Keratinocyte (primary cell): ENCODE measurements around the gene SLC16A4. TPM values are rescaled to one million over a fixed set of nuclear protein-coding genes. Genes with fewer than 3 reads are reported as not detected.

Source experiments
- DNase-seq: peaks from one replicate; pipeline ENCODE4 v3.0.0-alpha.2; 2011; ENCODE audit warnings: low read depth, missing footprints, low spot score
- FAIRE-seq: peaks from 2 replicates; lab custom pipeline; 2011; peaks lifted over from hg19 to GRCh38; lab: Jason Lieb, UNC
- H2AFZ ChIP-seq: 2 replicates; pipeline ENCODE4 v1.6.0; 2012; ENCODE audit warnings: low read length, control low read depth, inconsistent platforms; ENCODE audit not compliant: control insufficient read depth
- H3K27ac ChIP-seq: 2 replicates; pipeline ENCODE4 v1.5.1; 2011; ENCODE audit warnings: low read length; ENCODE audit not compliant: control insufficient read depth, insufficient read depth
- H3K27me3 ChIP-seq: 3 replicates; pipeline ENCODE4 v1.6.0; 2011; ENCODE audit warnings: low read length; ENCODE audit not compliant: control insufficient read depth, insufficient read depth; ENCODE audit errors: extremely low read depth
- H3K36me3 ChIP-seq, 2 experiments: 2 replicates in 1 of 2; 3 replicates in 1 of 2; pipeline ENCODE4 v1.5.1; 2011; ENCODE audit warnings: low read length in 2 of 2, mild to moderate bottlenecking in 1 of 2; ENCODE audit not compliant: control insufficient read depth in 2 of 2, insufficient read depth in 2 of 2; ENCODE audit errors: extremely low read depth in 1 of 2
- H3K4me1 ChIP-seq: 3 replicates; pipeline ENCODE4 v1.5.1; 2011; ENCODE audit warnings: low read length; ENCODE audit not compliant: control insufficient read depth, insufficient read depth; ENCODE audit errors: extremely low read depth
- H3K4me2 ChIP-seq: 3 replicates; pipeline ENCODE4 v1.6.0; 2011; ENCODE audit warnings: low read depth, low read length; ENCODE audit not compliant: control insufficient read depth, insufficient read depth; ENCODE audit errors: extremely low read depth
- H3K4me3 ChIP-seq, 3 experiments: fragments of 200-600 bp in 1 of 3; sonication (generic) in 1 of 3; 2 replicates in 2 of 3; 3 replicates in 1 of 3; pipeline ENCODE4 v1.5.1; 2011 to 2016; ENCODE audit warnings: low read length in 3 of 3, mild to moderate bottlenecking in 3 of 3, control low read depth in 2 of 3, inconsistent platforms in 1 of 3, low read depth in 1 of 3, mixed read lengths in 1 of 3, mixed run types in 1 of 3, moderate library complexity in 1 of 3; ENCODE audit not compliant: control insufficient read depth in 2 of 3, insufficient read depth in 2 of 3; ENCODE audit errors: extremely low read depth in 1 of 3
- H3K79me2 ChIP-seq: 2 replicates; pipeline ENCODE4 v1.6.0; 2012; ENCODE audit warnings: low read length; ENCODE audit not compliant: control insufficient read depth, insufficient read depth
- H3K9ac ChIP-seq: 3 replicates; pipeline ENCODE4 v1.6.0; 2011; ENCODE audit warnings: low read length; ENCODE audit not compliant: control insufficient read depth, insufficient read depth; ENCODE audit errors: extremely low read depth
- H3K9me1 ChIP-seq: 3 replicates; pipeline ENCODE4 v1.6.0; 2011; ENCODE audit warnings: low read length; ENCODE audit not compliant: control insufficient read depth, insufficient read depth; ENCODE audit errors: extremely low read depth
- H3K9me3 ChIP-seq: 2 replicates; pipeline ENCODE4 v1.5.1; 2012; ENCODE audit warnings: low read depth, low read length; ENCODE audit not compliant: control insufficient read depth
- H4K20me1 ChIP-seq: 3 replicates; pipeline ENCODE4 v1.6.0; 2011; ENCODE audit warnings: low read length; ENCODE audit not compliant: control insufficient read depth, insufficient read depth; ENCODE audit errors: extremely low read depth
- EZH2 ChIP-seq: IDR thresholded peaks from one replicate; pipeline ENCODE4 v1.6.1; 2012; ENCODE audit warnings: inconsistent platforms, mild to moderate bottlenecking, low read length, moderate library complexity
- dilution Hi-C: fragments of 300-500 bp; cut with MboI; formaldehyde crosslinking; loops from one replicate; pipeline ENCODE4 v1.7.0; 2020; ENCODE audit warnings: low sequenced_read_pairs; ENCODE audit not compliant: extremely low pct_ligation_motif_present
- polyA plus RNA-seq, 5 experiments: library from polyadenylated mRNA; depleted of rRNA in 3 of 5; stranded (reverse) in 3 of 5; stranded (forward) in 1 of 5; unstranded in 1 of 5; fragments of >200 nt; gene quantifications; 1 replicate in 1 of 5; 2 replicates in 3 of 5; 3 replicates in 1 of 5; pipeline versions ENCODE4 v1.2.1 to v1.2.3, GENCODE V29; 2011 to 2012; ENCODE audit warnings: missing spikeins in 2 of 5, low read depth in 1 of 5, low replicate concordance in 1 of 5
- TF ChIP-seq, protein P1 (sequence below), 3 experiments: IDR thresholded peaks in 1 of 3; conservative IDR thresholded peaks in 1 of 3; optimal IDR thresholded peaks in 1 of 3; 2 replicates in 2 of 3; 3 replicates in 1 of 3; pipeline versions ENCODE3 to v1.5.1; 2011; ENCODE audit warnings: low read length in 3 of 3, mild to moderate bottlenecking in 3 of 3, moderate library complexity in 2 of 3, control low read depth in 1 of 3, inconsistent platforms in 1 of 3; ENCODE audit not compliant: insufficient read depth in 2 of 3; ENCODE audit errors: extremely low read depth in 1 of 3

SLC16A4 gene
- polyA plus RNA-seq, 1 donor (not counting 4 experiments of a cell fraction or from before 2014, with no cell fraction given), result 0.92 TPM

DNA sequence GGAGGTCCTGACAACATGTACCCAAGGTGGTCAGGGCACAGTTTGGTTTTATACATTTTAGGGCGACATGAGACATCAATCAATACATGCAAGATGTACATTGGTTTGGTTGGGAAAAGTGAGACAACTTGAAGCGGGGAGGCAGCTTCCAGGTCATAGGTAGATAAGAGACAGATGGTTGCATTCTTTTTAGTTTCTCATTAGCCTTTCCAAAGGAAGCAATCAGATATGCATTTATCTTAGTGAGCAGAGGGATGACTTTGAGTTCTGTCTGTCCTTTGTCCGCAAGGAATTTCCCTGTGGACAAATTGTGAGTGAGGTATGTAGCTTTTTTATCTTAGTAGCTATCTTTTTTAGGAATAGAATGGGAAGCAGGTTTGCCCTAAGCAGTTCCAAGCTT, 62.1 kb downstream of the SLC16A4 start:
- no peak for FAIRE-seq
- Histone ChIP-seq H3K4me2 (no peak overlapping the region), H3K27ac (no peak overlapping the region), H3K9me3 (no peaks in the 10 kb centered on the region), H4K20me1 (no peaks in the 10 kb centered on the region), H3K27me3 (no peaks in the 10 kb centered on the region), H3K4me3 (no peak overlapping the region), H3K4me1 (no peaks in the 10 kb centered on the region), H3K79me2 (no peaks in the 10 kb centered on the region), H3K9ac (no peak overlapping the region), H3K9me1 (no peaks in the 10 kb centered on the region), H2AFZ (no peak overlapping the region), H3K36me3 (no peaks in the 10 kb centered on the region)
- dilution Hi-C loops, result no loop called here
- no peak for DNase-seq
- TF ChIP-seq, protein P1, sequence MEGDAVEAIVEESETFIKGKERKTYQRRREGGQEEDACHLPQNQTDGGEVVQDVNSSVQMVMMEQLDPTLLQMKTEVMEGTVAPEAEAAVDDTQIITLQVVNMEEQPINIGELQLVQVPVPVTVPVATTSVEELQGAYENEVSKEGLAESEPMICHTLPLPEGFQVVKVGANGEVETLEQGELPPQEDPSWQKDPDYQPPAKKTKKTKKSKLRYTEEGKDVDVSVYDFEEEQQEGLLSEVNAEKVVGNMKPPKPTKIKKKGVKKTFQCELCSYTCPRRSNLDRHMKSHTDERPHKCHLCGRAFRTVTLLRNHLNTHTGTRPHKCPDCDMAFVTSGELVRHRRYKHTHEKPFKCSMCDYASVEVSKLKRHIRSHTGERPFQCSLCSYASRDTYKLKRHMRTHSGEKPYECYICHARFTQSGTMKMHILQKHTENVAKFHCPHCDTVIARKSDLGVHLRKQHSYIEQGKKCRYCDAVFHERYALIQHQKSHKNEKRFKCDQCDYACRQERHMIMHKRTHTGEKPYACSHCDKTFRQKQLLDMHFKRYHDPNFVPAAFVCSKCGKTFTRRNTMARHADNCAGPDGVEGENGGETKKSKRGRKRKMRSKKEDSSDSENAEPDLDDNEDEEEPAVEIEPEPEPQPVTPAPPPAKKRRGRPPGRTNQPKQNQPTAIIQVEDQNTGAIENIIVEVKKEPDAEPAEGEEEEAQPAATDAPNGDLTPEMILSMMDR (optimal IDR thresholded peaks at IDR 0.05 in 1 of 3, IDR thresholded peaks at IDR 0.05 in 1 of 3, conservative IDR thresholded peaks at IDR 0.05 in 1 of 3; ENCODE audit: extremely low read depth in 1 of 3, insufficient read depth in 2 of 3, low read length in 3 of 3), result no peak
- TF ChIP-seq EZH2, result no peak

DNA sequence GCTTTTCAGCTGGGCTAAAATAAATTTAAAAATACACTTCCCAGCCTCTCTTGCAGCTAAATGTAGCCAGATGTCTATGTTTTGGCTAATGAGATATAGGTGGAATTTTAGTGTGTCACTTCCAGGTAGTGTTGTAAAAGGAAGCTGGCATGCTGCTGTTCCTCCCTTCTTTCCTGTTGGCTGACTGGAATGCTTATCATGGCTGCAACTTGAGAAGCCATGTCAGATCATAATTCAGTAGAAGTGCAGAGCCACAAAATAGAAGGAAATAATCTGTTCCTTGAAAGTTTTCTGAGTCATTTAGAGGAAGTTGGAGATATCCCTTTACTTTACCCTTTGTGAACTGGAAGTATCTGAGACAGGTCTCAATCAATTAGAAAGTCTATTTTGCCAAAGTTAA, 62.6 kb downstream of the SLC16A4 start:
- no peaks in the 10 kb centered on the region for H3K79me2 ChIP-seq
- H3K9me1 ChIP-seq, result no peaks in the 10 kb centered on the region
- FAIRE-seq, result peak; percentile 13
- no peaks in the 10 kb centered on the region for H3K36me3 ChIP-seq
- no peak overlapping the region for H3K27ac ChIP-seq
- dilution Hi-C loops, result no loop called here
- H3K4me3 ChIP-seq, result no peak overlapping the region
- no peaks in the 10 kb centered on the region for H3K27me3 ChIP-seq
- H3K9me3 ChIP-seq, result no peaks in the 10 kb centered on the region
- no peak overlapping the region for H2AFZ ChIP-seq
- H3K4me1 ChIP-seq, result no peaks in the 10 kb centered on the region
- no peaks in the 10 kb centered on the region for H4K20me1 ChIP-seq
- TF ChIP-seq EZH2, result no peak
- TF ChIP-seq, protein P1 (optimal IDR thresholded peaks at IDR 0.05 in 1 of 3, IDR thresholded peaks at IDR 0.05 in 1 of 3, conservative IDR thresholded peaks at IDR 0.05 in 1 of 3; ENCODE audit: extremely low read depth in 1 of 3, insufficient read depth in 2 of 3, low read length in 3 of 3), result no peak
- no peak for DNase-seq
- H3K9ac ChIP-seq, result no peak overlapping the region
- H3K4me2 ChIP-seq, result no peak overlapping the region
